ENCODE data around the gene FARS2. TPM values are rescaled to one million over a fixed set of nuclear protein-coding genes. Genes with fewer than 3 reads are reported as not detected.
"Not testable (repeated sequence)": the region's sequence is repeated elsewhere in the genome, so short reads cannot be mapped to it uniquely, and the experiment has no call there.

Gene FARS2
- total and polyA plus RNA-seq, 9 of the 15 experiments (the other 6 are each of a cell fraction or from before 2014, with no cell fraction given) = 16.5 to 62.2 (median 27.0) TPM

GRCh38 chr6:5698318-5698717 lies 437.0 kb downstream of the FARS2 start:
- in situ Hi-C loops (cut with MboI) (no loop called here), intact Hi-C loops (cut with micrococcal nuclease) (no loop called here)
- 51% methylated on average over 4 of the region's 4 CpGs for WGBS (ENCODE audit: insufficient coverage, low coverage, missing lambda C conversion rate)
- TF ChIP-seq ZBTB17 (CRISPR knock-in tag; IDR thresholded peaks at IDR 0.05) (no peak), POLR3A (IDR thresholded peaks at IDR 0.05; ENCODE audit: borderline replicate concordance, extremely low read depth, insufficient read depth, insufficient read length) (no peak)
- TF ChIP-seq, protein P1, sequence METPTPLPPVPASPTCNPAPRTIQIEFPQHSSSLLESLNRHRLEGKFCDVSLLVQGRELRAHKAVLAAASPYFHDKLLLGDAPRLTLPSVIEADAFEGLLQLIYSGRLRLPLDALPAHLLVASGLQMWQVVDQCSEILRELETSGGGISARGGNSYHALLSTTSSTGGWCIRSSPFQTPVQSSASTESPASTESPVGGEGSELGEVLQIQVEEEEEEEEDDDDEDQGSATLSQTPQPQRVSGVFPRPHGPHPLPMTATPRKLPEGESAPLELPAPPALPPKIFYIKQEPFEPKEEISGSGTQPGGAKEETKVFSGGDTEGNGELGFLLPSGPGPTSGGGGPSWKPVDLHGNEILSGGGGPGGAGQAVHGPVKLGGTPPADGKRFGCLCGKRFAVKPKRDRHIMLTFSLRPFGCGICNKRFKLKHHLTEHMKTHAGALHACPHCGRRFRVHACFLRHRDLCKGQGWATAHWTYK (CRISPR knock-in tag; IDR thresholded peaks at IDR 0.05) = no peak
- H3K27ac ChIP-seq (ENCODE audit: extremely low read depth, low read depth, low read length) = no peak overlapping the region
- no peaks in the 10 kb centered on the region for H3K9me3 ChIP-seq (replicated peaks; ENCODE audit: control insufficient read depth, insufficient read depth, low read depth, low read length)
- no peaks in the 10 kb centered on the region; a peak in 1 of 5 replicates for H3K4me1 ChIP-seq (replicated peaks in 1 of 2; ENCODE audit: control insufficient read depth in 2 of 2, insufficient read depth in 2 of 2, low read length in 2 of 2)
- no peak overlapping the region for H3K4me3 ChIP-seq
- no peaks in the 10 kb centered on the region for H3K36me3 ChIP-seq (ENCODE audit: control insufficient read depth, insufficient read depth, low read length)
- FAIRE-seq (no peak), DNase-seq (ENCODE audit: extremely low read depth in 1 of 4, low spot score in 3 of 4) (no peak), ATAC-seq (no peak)
- no peak overlapping the region for H2AFZ ChIP-seq (ENCODE audit: low read depth, low read length)
- H3K9me1 ChIP-seq (ENCODE audit: control insufficient read depth, insufficient read depth, low read length) = no peaks in the 10 kb centered on the region
- BruUV-seq (replicated peaks) = no TSS peak
- H3K27me3 ChIP-seq (ENCODE audit: control insufficient read depth in 2 of 2, insufficient read depth in 2 of 2, low read length in 2 of 2) = peaks cover 0 to 4% of the 10 kb centered on the region in 2 experiments; a peak in 1 of 5 replicates
- H3K4me2 ChIP-seq (ENCODE audit: insufficient read depth, low read length) = no peak overlapping the region
- no peaks in the 10 kb centered on the region for H3K79me2 ChIP-seq (ENCODE audit: control insufficient read depth, insufficient read depth, low read length)
- no peak overlapping the region for H3K9ac ChIP-seq (ENCODE audit: insufficient read depth in 1 of 2, low read depth in 2 of 2, low read length in 2 of 2)
- CTCF ChIA-PET (ENCODE audit: low intra/inter-chr PET ratio) = no interaction called here
- H4K20me1 ChIP-seq (replicated peaks; ENCODE audit: control insufficient read depth, insufficient read depth, low read length) = no peaks in the 10 kb centered on the region
- POLR2A ChIA-PET = no interaction called here

DNA sequence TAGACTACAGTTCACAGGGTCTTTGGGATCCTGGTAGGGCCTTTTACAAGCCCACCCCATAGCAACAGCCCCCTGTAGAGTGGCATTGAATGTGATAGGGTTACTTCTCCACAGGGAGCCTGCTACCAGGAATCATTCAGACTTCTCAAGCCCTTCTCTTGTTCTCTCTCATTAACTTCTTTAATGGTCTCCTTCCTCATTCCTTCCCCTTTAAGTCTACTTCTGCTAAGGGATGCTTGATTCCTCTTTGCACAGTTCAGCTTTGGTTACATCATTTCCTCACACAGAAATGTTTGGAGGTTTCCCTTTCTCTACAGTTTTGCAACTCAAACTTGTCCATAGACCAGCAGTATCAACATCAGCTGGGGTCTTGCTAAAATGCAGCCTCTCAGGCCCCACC lies 437.8 kb downstream of the FARS2 start:
- H3K4me1 ChIP-seq (replicated peaks in 1 of 2; ENCODE audit: control insufficient read depth in 2 of 2, insufficient read depth in 2 of 2, low read length in 2 of 2); H3K79me2 ChIP-seq (ENCODE audit: control insufficient read depth, insufficient read depth, low read length); H4K20me1 ChIP-seq (replicated peaks; ENCODE audit: control insufficient read depth, insufficient read depth, low read length); H2AFZ ChIP-seq (ENCODE audit: low read depth, low read length); H3K9me1 ChIP-seq (ENCODE audit: control insufficient read depth, insufficient read depth, low read length); H3K9me3 ChIP-seq (replicated peaks; ENCODE audit: control insufficient read depth, insufficient read depth, low read depth, low read length); H3K27ac ChIP-seq (ENCODE audit: extremely low read depth, low read depth, low read length); intact Hi-C loops (cut with micrococcal nuclease); H3K36me3 ChIP-seq (ENCODE audit: control insufficient read depth, insufficient read depth, low read length); BruUV-seq (replicated peaks); CTCF ChIA-PET (ENCODE audit: low intra/inter-chr PET ratio); FAIRE-seq; H3K4me3 ChIP-seq; H3K27me3 ChIP-seq (ENCODE audit: control insufficient read depth in 2 of 2, insufficient read depth in 2 of 2, low read length in 2 of 2); H3K4me2 ChIP-seq (ENCODE audit: insufficient read depth, low read length); DNase-seq (ENCODE audit: extremely low read depth in 1 of 4, low spot score in 3 of 4); ATAC-seq; in situ Hi-C loops (cut with MboI); H3K9ac ChIP-seq (ENCODE audit: insufficient read depth in 1 of 2, low read depth in 2 of 2, low read length in 2 of 2): not testable (repeated sequence)
- POLR2A ChIA-PET = interaction anchor here (0.5 kb wide), 1 partner anchor 543 kb away, joined by 4 read pairs; no protein-coding TSS in a partner anchor
